Raji (cell line): ENCODE data around the gene CEP55.

Source experiments
- POLR2A ChIP-seq: IDR thresholded peaks from 2 replicates; pipeline ENCODE4 v1.6.1; 2011; ENCODE audit warnings: low read depth, low read length, control low read depth; ENCODE audit not compliant: insufficient read depth

Gene CEP55

DNA sequence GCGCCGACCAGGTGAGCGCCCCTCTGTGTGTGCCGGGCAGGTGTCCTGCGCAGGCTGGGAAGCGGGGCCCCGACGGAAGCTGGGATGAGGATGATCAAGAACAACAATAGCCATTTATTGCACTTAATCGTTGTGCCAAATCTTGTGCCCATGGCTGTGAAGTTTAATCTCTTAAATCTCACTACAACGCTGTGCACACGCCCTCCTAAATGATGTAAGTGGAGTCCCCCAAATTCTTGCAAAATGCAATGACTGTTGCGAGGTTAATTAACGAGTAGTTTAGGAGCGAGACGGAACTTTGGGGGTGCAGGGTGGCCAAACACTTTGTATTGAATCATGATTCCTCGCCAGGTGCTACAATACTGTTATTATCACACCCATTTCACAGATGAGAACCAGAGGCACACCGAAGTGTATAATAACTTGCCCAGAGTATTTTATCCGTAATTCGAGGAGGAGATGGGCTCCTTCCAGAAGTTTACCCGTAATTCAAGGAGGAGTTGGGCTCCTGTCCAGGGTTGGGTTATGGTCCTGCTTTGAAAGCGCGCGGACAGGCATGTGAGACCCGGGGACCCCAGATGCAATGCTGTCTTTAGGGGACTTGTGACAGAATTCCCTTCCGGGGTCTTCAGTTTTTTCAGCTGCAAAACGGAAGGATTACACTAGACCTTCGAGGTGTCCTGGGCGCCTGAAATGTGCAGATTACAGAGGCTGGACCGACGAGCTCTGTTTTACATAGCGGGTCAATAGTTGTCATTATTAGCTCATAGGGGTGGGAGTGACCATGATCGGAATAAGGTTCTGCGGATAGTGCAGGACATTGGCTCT is 71.1 kb downstream of the CEP55 start:
- no peak for TF ChIP-seq POLR2A

DNA sequence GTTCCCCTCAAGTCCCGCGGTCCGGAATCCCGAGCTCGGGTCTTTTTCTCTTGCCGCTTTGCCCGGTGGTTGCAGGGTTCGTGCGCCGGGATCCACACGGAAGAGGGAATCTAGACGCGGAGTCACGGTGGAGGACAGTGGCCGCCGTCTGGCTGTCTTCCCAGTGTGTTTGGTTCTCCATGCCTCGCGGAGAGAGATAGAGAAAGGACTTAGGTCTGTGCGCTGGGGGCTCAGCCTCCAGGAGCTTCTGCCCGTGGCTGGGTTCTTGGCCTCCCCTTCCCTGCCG is 71.6 kb downstream of the CEP55 start:
- no peak for TF ChIP-seq POLR2A

DNA sequence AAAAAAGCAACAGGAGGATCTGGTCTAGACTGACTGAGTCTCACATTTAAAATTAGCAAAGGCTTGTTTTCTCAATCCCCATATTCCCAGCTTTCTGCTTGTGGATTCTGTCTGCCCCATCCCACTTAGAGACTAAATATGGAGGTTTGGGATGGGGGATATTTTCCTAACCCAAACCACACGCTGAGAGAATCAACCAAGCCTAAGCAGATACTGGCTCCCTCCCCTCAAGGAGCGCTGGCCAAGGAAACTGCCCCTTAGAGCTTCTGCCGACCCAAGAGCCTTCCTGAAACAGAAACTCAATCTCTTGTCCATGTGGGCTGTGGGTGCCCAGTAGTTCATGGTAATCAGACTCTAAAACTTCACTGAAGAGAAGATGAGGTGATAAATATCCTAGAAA is 74.0 kb downstream of the CEP55 start:
- no peak for TF ChIP-seq POLR2A

DNA sequence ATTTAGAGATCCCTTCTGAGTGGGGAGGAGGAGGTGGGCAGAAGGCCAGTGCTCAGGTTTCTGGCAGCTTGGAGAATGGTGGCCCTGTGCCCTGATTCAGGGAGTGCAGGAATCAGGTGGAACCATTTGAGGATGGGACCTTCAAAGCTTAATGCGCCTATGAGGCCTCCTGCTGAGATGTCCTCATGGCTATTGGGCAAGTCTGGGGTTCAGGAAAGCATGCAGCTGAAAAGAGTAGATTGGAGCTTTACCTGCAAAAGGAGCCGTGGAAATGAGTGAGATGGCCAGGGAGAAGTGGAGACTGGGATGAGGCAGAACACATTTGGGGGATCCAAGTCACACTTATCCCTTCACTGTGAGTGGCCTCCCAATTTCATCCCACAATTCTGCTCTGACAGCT is 76.2 kb downstream of the CEP55 start:
- TF ChIP-seq POLR2A, result no peak

DNA sequence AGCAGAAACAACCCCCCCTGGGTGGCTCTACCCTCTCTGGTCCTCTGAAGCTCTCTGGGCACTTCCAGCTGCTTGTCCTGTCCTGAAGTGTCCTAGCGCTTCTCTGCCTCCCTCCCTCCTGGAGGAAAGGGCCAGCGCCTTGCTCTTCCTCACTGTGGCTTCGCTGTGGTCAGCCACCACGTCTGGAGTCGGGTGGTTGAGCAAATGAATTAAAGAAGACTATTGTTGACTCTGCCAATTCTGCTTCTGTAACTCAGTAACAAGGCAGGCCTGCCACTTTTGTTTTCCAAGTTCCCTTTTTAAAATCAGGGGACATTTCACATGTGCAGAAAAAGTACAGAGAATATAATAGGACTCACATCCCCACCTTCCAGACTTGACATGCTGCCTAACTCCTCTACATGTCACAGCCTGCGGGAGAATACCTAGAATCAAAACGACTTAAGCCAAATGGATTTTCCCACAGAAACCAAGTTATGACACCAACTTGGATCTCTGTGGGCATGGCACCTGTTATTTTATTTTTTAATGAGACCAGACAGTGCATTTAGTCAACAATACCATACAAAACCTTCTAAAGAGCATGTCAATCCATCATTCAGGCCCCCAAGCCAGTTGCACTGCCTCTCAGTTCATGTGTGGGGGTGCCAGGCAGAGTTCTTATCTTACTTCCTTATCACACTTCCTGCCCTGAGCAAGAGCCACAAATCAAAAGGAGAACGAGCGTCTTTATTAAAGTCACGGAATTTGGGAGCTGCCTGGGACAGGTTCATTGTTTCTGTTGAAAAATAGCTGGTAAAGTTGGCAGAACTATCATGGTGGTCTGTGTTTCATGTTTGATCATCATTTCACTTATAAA is 76.9 kb downstream of the CEP55 start:
- no peak for TF ChIP-seq POLR2A

DNA sequence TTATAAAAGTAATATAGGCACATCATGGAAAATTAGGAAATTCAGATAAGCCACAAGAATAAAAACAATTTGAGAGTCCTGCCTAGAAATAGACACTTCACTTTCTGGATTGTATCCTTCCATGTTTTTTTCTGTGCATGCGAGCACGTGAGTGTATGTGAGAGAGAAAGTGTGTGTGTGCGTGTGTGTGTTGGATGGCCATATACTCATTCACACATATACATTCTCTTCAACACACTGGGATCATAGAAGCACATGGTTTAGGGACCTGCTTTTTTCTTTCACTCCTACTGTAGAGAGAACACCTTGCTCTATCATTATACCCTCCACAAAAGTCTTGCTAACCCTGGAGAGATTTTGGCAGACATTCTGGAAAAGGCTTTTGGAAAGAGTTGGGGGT is 77.5 kb downstream of the CEP55 start:
- no peak for TF ChIP-seq POLR2A

DNA sequence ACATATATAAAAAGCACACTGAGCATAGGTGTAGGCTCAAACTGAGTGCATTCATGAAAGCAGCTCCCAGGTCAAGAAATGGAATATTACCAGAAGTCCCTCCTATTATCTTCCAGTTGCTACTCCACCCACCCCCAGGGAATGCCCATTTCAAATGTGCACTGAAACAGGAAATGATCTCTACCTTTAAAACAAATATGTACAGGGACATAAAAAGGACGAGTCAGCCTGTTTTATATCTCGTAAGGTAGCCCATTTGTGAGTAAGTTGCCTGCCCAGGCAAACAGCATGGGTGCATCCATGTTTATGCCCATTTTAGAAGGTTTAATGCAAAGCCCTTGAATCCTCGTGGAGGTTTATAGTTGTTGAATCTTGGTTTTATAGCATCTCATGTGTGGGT is 80.5 kb downstream of the CEP55 start:
- no peak for TF ChIP-seq POLR2A

DNA sequence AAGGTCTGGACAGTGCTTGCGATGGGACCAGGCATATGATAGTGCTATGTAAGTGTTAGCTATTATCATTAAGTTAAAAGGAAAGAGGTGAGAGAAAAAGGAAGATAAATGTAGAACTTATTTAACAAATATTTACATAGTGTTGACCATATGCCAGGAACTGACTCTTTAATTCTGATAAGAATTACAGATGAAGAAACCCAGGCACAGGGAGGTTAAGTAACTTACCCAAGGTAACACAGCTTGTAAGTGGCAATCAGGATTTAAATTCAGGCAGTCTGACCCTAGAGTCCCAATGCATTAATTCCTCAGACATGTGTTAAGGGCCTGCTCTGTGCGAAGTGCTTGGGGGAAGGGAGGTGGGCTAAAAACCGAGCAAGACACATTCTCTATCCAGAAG is 81.2 kb downstream of the CEP55 start:
- no peak for TF ChIP-seq POLR2A
